HG02840 (cell line): ENCODE measurements around the gene C2orf49.
A peak's percentile ranks its signal among the peaks of the same experiment; 100 is the strongest.

Source experiments
- ATAC-seq: cut with Tn5 transposase; IDR thresholded peaks from one replicate; pipeline ENCODE4 v1.9.1; 2021; ENCODE audit warnings: mild to moderate bottlenecking, moderate library complexity, moderate number of reproducible peaks; ENCODE audit not compliant: unreplicated experiment, low FRiP score

The C2orf49 gene

DNA sequence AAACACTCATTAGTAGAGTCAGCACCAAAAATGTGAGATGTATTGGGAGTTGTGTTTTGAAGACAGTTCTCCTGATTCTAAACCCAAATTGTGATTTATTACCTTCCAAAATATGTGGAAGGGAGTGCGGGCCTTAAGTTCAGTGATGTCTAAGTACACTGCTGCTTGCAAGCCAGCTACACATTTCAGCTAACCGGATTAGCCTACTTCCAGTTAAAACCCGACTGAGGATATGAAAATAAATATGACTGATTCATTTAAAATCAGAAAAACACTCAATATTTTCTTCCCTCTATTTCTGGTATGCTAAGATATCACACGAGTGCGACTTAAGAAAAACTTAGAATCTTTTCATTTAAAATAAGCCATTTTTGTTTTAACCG is 60.6 kb downstream of the C2orf49 start:
- ATAC-seq: no peak

DNA sequence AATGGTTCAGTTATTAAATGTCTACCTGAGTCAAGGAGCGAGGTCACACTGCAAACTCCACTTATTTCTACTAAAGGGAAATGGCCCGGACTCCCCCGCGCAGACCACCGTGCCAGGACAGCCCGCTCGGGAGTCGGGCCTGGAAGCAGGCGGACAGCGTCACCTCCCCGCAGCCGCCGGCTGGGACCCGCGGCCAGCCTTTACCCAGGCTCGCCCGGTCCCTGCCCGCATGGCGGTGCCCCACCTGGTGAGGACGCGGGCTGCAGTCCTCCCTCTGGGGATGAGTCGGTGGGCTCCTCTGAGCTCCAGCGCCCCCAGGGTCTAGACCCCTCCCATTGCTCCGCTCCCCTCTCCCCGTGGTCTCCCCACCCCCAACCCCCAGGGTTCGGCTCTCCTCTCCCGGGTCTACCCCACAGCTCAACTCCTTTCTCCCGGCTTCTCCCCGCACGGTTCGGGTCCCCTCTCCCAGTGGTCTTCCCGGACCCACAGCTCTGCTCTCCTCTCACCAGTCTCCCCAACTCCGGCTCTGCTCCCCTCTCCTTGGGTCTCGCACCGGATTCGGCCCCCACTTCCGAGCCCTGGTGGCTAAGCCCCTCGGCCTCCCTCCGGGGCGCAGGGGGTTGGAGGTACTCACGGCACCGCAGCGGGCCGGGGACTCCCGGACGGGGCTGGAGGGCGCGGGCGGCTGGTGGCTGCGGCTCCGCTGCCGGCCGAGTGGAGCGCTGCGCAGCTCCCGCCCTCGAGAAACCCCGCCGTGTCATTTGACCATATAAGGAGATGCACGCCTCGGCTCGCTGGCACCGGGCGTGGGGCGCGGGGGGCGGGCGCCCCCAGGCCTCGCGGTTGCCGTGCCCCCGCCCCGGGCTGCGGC is 61.2 kb downstream of the C2orf49 start, which contains the start of gene FHL2:
FHL2 (minus strand) TSS at position 716 of the 871 bp plus-strand sequence. CDS start 12,535 bp downstream, outside the sequence.
- ATAC-seq: peak; percentile 96
